Right hindlimb (tissue), 1 donor: ENCODE results near the gene PCNX1.
"Not testable (repeated sequence)": the region's sequence is repeated elsewhere in the genome, so short reads cannot be mapped to it uniquely, and the experiment has no call there.

ENCODE experiments used
- DNase-seq: peaks from one replicate; pipeline ENCODE4 v3.0.0-alpha.2; 2018

The PCNX1 gene

DNA sequence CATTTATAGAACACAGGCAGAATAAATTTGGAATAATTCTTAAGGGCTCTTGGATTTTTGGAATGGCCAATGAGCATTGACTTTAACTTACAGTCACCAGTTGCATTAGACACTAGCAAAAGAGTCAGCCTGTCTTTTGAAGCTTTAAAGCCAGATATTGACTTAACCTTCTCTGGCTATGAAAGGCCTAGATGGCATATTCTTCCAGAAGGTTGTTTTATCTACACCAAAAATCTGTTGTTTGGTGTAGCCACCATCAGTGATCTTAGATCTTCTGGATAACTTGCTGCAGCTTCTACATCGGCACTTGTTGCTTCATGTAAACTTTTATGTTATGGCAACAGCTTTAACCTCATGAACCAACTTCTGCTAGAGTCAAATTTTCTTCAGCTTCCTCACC lies 10.4 kb downstream of the PCNX1 start:
- no peak for DNase-seq

DNA sequence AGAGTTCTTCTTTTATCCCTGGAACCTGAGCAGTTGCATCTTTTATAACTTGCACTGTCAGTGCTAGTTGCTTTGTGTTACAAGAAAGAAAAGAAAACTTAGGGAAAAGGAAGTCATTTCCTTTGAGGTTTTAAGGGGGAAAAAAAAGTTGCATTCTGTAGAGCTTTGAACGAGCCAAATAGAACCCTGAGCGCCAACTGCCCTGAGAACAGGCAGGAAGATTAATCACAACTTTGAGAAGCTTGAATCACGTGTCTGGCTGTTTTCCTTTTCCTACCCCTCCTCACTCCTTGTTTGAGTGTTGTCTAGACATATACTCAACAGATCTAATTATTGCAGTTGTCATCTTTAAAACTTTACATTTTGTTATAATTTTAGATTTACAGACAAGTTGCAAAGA lies 12.5 kb downstream of the PCNX1 start:
- DNase-seq, result no peak

DNA sequence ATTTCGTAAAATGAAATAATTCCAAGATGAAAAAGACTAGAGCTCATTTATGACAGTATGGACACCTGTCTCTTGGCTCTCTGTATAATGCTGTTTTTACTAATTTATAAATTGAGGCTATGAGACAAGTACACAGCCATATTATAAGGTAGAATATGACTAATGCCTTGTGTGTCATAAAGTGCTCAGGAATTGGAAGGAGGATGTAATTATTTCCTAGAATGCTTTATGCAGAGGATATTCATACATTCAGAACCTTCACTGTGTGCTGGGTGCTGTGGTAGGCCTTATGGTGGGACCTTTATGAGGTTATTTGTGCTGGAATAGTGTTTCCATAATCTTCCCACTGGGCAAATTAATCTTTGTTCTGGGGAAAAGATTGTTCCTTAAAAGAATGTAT lies 13.3 kb downstream of the PCNX1 start:
- no peak for DNase-seq

DNA sequence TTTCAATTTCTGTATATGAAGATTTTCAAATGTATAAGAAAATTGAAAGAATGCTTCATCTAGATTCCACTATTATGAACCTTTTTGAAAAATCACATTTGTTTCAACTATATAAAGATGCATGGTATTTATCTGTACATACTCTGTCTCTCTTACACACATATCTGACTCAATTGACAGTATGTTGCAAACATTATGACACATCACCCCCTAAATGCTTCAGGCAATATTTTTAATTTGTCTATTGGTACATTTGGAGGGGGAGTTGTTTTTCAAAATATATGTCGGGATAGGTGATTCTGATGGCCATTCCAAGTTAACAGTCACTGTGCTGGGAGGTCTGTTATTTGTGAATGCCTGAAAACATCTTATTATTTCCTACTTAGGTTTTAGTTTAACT lies 14.4 kb downstream of the PCNX1 start:
- DNase-seq, result no peak

DNA sequence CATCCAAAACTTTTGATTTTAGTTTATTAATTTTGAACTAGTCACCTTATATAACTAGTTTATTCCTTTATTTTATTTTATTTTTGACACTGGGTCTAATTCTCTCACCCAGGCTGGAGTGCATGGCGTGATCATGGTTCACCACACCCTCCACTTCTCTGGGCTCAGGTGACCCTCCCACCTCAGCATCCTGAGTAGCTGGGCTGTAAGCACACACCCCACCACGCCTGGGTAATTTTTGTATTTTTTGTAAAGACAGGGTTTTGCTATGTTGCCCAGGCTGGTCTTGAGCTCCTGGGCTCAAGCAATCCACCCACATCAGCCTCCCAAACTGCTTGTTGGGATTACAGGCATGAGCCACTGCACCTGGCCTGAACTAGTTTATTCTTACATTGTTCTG lies 17.3 kb downstream of the PCNX1 start:
- DNase-seq, result no peak

DNA sequence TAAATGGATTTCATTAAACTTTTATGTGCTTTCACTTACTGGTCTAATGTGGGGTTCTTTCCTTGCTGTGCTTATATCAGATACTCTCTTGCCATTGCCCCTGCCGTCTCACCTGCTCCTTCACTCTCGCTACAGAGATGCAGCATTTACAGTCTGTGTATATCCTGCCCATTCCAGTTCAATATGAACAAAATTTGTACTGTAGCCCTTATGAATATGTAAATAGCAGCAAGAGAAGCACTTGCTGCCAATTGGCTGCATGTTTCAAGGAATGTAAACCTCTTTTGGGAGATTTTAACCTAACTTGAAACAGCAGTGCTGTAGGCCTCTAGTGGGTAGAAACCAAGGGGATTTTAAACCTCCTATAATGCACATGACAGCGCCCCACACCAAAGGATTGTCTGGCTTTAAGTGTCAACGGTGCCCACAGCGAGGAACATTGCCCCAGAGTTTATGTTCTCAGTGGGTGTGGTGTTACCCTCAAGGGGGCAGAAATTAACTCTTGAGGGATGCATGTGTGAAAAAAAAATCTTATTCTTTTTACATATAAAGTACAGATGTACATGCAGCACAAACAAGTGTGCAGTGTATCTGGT lies 19.1 kb downstream of the PCNX1 start:
- no peak for DNase-seq

DNA sequence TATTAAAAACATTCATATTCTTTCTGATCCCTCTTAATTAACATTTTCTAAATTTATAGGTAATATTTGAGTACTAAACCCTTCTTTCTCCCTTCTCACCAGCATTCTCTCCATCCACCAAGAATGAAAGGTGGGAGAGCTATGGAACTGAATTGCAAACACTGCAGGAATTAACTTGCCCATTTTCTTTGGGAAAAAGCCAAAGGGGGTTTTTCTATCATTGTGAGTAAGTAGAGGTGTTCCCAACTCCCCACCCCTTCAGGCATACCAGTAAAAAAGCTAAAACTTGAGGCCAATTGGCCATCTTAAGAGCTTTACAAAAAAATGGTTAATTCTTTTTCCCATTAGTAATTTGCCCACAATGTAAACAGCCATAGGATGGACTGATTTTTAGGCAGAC lies 23.7 kb downstream of the PCNX1 start:
- DNase-seq, result no peak

DNA sequence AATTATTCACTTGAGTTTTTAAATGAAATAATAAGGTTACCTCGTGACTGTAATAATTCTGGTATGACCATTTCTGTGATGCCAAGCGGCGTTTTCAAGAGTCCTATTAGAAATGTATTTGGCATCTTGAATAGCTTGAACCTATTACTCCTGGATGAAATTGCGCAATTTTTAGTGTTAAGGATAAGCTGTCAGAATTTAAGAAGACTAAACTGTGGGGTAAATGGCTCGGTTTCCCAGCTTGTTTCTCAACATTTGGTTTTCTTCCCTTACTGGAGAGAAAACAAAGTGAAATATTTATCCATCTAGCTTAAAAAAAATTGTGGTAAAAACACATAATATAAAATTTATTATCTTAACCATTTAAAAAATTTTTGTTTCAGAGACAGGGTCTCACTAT lies 26.8 kb downstream of the PCNX1 start:
- no peak for DNase-seq

DNA sequence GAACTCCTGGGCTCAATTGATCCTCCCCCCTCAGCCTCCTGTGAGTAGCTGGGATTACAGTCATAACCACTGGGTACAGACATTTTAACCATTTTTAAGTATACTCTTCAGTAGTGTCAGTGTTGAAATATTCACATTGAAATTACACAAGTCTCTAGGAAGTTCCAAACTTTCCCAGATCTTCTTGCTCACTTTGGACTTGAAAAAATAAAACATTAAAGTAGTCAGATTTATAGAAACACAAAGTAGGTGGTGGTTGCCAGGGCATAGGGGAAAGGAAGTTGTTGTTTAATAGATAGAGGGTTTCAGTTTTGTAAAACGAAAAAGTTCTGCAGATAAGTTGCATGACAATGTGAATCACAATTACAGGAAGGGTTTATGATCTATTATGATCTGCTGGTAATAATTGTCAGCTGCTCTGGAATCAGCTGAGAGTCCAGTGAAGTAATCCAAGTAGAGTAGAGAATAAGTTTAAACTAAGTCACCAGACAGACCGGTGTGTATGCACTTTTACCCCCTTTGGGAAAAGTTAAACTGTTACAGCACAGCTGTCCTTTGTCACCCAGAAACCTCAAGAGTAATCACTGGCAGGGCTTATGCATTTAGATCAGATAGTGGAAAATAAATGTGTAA lies 27.4 kb downstream of the PCNX1 start:
- no peak for DNase-seq

DNA sequence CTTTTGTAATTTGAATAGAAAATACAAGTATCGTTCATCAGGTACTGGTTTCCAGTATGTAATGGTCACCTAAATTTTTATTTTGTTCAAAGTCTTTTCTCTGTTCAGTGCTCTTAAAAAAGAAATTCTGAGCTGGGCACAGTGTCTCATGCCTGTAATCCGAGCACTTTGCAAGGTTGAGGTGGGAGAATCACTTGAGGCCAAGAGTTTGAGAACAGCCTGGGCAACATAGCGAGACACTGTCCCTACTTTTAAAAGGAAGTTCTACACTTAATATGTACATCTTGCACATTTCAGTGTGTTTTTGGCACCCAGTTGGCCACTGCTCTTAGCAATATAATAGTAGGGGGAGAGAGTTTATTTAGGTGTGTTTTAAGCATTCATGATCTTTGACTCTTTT lies 27.9 kb downstream of the PCNX1 start:
- DNase-seq, result no peak

DNA sequence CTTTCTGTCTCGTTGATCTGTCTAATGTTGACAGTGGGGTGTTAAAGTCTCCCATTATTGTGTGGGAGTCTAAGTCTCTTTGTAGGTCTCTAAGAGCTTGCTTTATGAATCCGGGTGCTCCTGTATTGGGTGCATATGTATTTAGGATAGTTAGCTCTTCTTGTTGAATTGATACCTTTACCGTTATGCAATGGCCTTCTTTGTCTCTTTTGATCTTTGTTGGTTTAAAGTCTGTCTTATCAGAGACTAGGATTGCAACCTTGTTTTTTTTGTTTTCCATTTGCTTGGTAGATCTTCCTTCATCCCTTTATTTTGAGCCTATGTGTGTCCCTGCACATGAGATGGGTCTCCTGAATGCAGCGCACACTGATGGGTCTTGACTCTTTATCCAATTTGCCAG lies 32.4 kb downstream of the PCNX1 start:
- DNase-seq, result not testable (repeated sequence)

DNA sequence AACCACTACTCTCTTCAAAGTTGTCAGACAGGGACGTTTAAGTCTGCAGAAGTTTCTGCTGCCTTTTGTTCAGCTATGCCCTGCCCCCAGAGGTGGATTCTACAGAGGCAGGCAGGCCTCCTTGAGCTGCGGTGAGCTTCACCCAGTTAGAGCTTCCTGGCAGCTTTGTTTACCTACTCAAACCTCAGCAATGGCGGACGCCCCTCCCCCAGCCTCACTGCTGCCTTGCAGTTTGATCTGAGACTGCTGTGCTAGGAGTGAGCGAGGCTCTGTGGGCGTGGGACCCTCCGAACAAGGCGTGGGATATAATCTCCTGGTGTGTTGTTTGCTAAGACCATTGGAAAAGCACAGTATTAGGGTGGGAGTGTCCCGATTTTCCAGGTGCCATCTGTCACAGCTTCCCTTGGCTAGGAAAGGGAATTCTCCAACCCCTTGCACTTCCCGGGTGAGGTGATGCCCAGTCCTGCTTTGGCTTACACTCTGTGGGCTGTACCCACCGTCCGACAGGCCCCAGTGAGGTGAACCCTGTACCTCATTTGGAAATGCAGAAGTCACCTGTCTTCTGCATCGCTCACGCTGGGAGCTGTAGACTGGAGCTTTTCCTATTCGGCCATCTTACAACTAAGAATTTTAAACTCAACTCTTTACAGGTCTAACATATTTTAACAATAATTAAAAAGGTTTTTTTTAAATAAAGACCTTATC lies 34.5 kb downstream of the PCNX1 start:
- not testable (repeated sequence) for DNase-seq

DNA sequence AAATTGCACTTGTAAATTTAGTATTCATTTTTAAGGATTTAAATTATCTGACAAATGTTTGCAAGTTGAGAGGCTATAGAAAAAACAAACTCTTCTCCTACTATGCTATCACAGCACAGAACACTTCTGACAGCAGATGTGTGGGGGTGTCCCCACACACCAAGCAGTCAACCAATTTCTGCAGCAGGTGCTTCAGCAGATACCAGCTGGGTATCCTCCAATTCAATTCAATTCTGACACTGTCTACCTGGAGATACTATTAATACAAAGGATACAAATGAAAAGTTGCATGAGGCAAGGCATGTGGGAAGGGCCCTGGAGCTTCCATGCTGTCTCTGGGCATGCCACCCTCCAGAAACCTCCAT lies 35.1 kb downstream of the PCNX1 start:
- DNase-seq, result no peak

DNA sequence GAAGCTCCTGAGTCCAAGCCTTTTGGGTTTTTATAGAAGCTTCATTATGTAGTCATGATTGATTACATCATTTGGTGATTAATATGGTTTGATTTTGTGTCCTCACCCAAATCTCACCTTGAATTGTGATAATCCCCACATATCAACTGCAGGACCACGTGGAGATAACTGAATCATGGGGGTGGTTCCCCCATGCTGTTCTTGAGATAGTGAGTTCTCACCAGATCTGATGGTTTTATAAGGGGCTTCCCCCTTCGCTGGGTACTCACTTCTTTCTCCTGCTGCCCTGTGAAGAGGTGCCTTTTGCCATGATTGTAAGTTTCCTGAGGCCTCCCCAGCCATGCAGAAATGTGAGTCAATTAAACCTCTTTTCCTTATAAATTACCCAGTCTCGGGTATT lies 35.5 kb downstream of the PCNX1 start:
- DNase-seq, result not testable (repeated sequence)

DNA sequence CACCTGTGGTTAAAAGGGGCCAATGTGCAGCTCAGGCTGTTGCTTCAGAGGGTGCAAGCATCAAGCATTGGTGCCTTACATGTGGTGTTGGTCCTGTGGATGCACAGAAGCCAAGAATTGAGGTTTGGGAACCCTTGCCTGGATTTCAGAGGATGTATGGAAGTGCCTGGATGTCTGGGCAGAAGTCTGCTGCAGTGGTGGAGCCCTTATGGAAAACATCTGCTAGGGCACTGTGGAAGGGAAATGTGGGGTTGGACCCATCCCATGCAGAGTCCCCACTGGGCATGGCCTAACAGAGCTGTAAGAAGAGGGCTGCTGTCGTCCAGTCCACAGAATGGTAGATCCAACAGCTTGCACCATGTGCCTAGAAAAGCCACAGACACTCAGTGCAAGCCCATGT lies 36.6 kb downstream of the PCNX1 start:
- no peak for DNase-seq

DNA sequence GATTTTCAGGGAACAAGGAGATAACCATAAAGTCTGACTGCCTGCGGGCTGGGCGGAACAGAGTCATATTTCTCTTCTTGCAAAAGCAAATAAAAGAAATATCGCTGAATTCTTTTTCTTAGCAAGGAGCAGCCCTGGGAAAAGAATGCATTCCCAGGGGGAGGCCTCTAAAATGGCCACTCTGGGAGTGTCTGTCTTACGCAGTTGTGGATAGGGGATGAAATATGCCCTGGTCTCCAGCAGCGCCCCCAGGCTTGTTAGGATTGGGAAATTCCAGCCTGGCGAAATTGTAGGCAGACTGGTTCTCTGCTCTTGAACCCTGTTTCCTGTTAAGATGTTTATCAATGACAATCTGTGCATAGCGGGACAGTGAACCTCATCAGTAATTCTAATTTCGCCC lies 40.5 kb downstream of the PCNX1 start:
- no peak for DNase-seq

DNA sequence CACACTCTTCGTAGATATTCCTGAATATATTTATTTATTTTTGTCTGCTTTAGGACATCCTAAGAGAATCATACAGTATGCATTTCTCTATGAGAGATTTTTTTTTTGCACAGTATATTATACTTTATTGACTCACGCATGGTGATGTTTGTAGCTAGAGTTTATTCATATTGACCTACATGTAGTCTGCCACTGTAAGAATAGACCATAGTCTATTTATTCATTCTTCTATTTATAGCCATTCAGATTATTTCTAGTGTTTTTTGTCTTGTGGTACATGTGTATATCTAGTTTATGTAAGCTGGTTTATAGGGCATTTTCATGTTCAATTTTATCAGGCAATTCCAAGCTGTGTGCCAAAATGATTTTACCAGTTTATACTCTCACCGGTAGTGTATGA lies 45.2 kb downstream of the PCNX1 start:
- no peak for DNase-seq

DNA sequence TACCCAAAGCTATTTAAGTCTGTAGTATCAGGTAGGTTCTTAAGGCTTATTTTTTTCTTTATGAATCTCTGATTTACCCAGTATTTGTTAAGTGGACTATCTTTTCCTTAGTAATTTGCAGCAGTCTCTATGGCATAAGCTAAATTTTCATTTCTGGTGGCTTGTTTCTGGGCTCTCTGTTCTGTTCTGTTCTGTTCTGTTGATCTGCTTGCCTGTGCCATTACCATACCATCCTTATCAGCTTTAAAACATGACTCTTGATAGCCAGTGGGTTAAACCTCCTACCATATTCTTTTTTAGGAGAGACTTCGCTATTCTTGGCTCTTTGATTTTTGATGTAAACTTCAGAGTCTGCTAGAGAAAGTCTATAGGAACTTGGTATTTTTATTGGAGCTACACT lies 46.8 kb downstream of the PCNX1 start:
- no peak for DNase-seq

DNA sequence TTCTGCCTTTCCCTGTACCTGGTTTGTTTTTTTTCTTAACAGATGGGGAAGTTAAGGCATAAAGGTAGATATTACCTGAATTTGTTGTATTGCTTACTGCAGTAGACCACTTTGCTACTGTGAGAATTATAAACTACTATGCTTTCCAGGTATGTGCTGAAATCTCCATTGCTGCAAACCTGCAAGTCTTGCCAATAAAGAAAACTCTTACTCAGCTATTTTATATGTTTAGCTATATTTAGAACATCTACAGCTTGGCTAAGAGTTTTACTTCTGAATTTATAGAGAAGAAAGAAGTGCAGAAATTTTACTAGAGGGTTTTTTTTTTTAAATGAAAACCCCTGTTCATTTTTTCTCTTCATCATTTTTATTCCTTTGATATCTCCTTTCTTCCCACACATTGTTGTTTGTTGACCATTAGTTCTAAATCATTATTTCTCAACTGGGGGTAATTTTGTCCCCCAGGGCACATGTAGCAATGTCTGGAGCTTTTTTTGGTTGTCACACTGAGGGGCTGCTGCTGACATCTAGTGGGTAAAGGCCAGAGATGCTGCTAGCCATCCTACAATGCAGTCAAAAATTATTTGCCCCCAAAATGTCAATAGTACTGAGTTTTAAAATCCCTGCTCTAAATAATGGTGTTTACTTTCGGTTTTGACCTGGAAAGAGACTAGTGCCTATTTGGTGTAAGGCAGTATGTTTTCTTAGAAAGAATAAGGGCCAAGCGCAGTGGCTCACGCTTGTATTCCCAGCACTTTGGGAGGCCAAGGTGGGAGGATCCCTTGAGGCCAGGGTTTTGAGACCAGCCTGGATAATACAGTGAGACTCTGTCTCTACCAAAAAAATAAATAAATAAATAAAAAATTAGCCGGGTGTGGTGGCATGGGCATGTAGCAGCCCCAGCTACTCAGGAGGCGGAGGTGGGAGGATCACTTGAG lies 48.6 kb downstream of the PCNX1 start:
- DNase-seq, result no peak

DNA sequence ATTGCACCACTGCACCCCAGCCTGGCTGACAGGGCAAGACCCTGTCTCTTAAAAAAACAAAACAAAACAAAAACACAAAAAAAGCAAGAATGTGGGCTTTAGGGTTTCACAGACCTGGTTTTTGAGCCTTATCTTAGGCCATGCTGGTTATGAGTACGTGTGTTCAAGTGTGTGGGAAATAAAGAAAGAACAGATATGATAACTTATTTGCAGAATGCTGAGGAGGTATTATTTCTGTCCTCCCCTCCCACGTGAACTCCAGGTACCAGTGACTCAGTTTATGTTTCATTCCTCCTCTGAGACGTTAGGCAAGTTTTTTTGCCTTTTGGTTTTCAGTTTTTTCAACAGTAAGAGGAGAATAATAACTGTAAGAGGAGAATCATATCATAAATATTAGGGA lies 49.3 kb downstream of the PCNX1 start:
- no peak for DNase-seq

DNA sequence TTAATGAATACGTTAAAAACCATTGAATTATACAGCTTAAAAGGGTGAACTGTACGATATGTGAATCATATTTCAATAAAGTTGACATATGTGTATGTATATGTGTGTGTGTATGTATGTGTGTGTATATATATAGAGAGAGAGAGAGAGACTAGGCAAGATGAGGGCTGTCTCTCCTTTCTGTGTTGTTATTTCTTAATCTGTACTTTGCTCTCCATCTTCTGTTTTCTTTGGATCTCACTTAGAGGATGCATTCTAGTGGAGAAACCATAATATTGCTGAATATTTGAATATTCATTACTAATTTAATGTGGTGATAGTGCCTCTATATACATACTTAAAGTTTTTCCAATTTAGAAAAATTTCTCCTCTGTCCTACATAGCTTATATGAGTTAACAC lies 50.5 kb downstream of the PCNX1 start:
- DNase-seq, result no peak

DNA sequence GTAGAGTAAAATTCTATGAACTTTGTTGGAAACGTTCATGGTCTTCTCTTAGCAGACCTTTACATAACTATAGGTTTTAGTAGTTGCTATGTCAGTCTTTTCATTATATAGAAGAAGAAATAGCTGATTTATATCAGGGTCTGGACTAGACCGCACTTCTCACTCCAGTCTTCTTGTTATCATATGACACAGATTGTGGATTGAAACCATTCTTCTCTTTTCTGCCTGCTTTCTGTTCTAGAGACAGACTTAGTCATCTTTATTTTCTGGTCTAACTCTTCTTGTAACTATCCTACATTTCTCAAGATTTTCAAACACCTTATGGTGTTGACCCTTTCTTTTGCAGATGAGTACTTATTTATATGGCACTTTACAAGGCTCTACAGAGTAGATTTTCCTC lies 55.7 kb downstream of the PCNX1 start:
- DNase-seq, result no peak

DNA sequence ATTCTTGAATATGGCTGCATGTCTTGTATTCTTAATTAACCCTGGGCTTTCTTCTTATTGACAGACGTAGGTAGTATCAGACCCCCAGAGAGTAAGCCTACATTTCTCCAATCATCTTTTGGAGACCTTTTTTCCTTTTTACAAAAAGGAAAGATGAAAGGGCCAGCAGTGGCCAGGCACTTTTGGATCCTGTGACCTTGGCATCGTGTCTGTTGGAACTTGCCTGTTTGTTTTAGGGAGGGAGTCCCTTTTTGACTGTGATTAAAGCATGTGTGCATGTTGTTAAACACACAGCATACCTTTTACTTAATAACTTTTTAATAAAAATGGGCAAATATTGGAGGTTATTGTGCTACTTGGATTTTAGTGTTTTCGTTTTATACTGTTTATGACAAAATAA lies 57.2 kb downstream of the PCNX1 start:
- no peak for DNase-seq

DNA sequence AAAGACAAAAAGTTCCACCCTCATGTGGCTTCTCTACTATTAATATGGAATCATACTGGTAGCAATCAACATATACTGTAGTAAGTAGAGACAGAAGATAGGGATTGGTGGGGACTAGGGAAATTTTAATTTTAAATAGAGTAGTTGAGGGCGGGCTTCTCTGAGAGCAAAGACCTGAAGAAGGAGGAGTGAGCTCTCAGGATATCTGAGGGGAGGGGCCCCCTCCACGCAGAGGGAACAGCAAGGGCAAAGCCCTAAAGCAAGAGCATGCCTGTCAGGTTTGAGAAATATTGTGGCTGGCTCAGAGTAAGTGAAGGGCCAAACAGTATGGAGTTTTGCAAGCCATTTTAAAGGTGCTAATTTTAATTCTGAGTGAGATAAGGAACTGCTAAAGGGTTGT lies 64.3 kb downstream of the PCNX1 start:
- DNase-seq, result no peak
